Chondrocyte (in vitro differentiated cells): ENCODE data around the gene IL20RA. TPM values are rescaled to one million over a fixed set of nuclear protein-coding genes. Genes with fewer than 3 reads are reported as not detected.

Experiments used
- DNase-seq: peaks from one replicate; pipeline ENCODE4 v3.0.0; 2021; ENCODE audit warnings: mixed read lengths, low spot score
- H3K27ac Mint-ChIP-seq: one replicate; pipeline ENCODE4 v1.8.0; 2021; ENCODE audit warnings: mild to moderate bottlenecking, moderate library complexity, mixed read lengths; ENCODE audit not compliant: unreplicated experiment
- H3K27me3 Mint-ChIP-seq: 2 replicates; pipeline ENCODE4 v1.8.0; 2021; ENCODE audit warnings: low read depth, mixed read lengths
- H3K36me3 Mint-ChIP-seq: 2 replicates; pipeline ENCODE4 v1.8.0; 2021; ENCODE audit warnings: low read depth, mixed read lengths
- H3K4me1 Mint-ChIP-seq: 2 replicates; pipeline ENCODE4 v1.8.0; 2021; ENCODE audit warnings: low read depth, mild to moderate bottlenecking, mixed read lengths
- H3K4me3 Mint-ChIP-seq: one replicate; pipeline ENCODE4 v1.8.0; 2021; ENCODE audit warnings: mild to moderate bottlenecking, moderate library complexity, mixed read lengths; ENCODE audit not compliant: unreplicated experiment
- H3K9me3 Mint-ChIP-seq: 2 replicates; pipeline ENCODE4 v1.8.0; 2021; ENCODE audit warnings: low read depth, mixed read lengths
- CTCF ChIP-seq: fragments of 200-600 bp; sonication (generic); IDR thresholded peaks from 2 replicates; pipeline ENCODE4 v1.5.0; 2021; ENCODE audit warnings: antibody characterized with exemption, mild to moderate bottlenecking, moderate library complexity
- total RNA-seq: library from RNA; stranded (reverse); gene quantifications from 3 replicates; pipeline ENCODE4 v1.2.1, GENCODE V29; 2021

The IL20RA gene
- total RNA-seq, 1 donor from 2014 or later = 0.22 TPM

GRCh38 chr6:137019476-137020272 lies 25.1 kb downstream of the IL20RA start:
- no peak for TF ChIP-seq CTCF
- Mint-ChIP-seq H3K27ac (no peak overlapping the region), H3K36me3 (no peaks in the 10 kb centered on the region), H3K9me3 (peaks cover 8% of the 10 kb centered on the region), H3K4me3 (no peak overlapping the region), H3K4me1 (peaks cover 25% of the 10 kb centered on the region), H3K27me3 (peaks cover 7% of the 10 kb centered on the region)
- DNase-seq = no peak

DNA sequence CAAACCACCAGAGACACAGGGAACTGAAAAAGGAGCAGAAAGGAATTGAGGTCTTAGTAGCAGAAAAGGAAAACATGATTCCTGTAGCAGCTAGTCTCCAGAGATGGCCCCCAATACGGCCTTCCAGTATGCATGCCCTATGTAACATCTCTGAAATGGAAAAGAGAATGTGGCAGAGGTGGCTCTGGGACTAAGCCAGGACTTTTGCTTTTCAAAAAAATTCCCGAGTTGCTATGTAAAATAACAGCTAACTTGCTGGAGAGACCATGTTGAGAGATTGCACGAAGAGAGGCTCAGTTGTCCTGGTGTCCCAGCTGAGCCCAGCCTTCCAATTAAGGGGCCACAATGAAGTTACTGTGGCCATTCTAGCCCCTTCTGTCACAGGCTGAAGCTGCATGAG lies 27.7 kb downstream of the IL20RA start:
- Mint-ChIP-seq H3K9me3 (peaks cover 12% of the 10 kb centered on the region), H3K27ac (peak overlapping the region; percentile 84), H3K36me3 (no peaks in the 10 kb centered on the region), H3K4me1 (peaks cover 48% of the 10 kb centered on the region), H3K27me3 (no peaks in the 10 kb centered on the region), H3K4me3 (no peak overlapping the region)
- TF ChIP-seq CTCF = no peak
- DNase-seq = no peak

DNA sequence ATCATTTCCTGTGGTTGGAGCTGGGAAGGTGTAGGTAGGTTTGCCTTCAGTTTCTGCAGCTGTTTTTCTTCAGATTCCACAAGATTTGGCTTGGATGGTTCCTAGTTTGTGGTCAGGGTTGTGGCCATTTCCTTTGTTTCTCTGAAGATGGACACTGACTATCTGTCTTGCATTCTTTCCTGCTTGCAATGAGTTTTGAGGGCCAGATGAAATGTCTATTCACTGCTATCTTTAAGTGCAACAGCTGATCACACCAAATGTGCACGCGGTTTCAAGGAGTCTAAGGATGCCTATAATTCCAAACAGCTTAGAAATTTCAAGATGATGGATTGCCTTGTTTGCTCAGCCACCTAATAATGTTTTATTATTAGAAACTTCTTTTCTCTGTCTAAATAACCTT lies 28.4 kb downstream of the IL20RA start:
- TF ChIP-seq CTCF = no peak
- H3K36me3 Mint-ChIP-seq = no peaks in the 10 kb centered on the region
- peak overlapping the region; percentile 84 for H3K27ac Mint-ChIP-seq
- H3K9me3 Mint-ChIP-seq = peaks cover 12% of the 10 kb centered on the region
- H3K27me3 Mint-ChIP-seq = no peaks in the 10 kb centered on the region
- no peak for DNase-seq
- peaks cover 56% of the 10 kb centered on the region for H3K4me1 Mint-ChIP-seq
- no peak overlapping the region for H3K4me3 Mint-ChIP-seq

GRCh38 chr6:137015943-137016342 lies 28.8 kb downstream of the IL20RA start:
- H3K4me3 Mint-ChIP-seq = no peak overlapping the region
- H3K9me3 Mint-ChIP-seq = peaks cover 12% of the 10 kb centered on the region
- H3K27ac Mint-ChIP-seq = peak overlapping the region; percentile 84
- H3K27me3 Mint-ChIP-seq = no peaks in the 10 kb centered on the region
- no peak for DNase-seq
- H3K4me1 Mint-ChIP-seq = peaks cover 57% of the 10 kb centered on the region
- TF ChIP-seq CTCF = no peak
- no peaks in the 10 kb centered on the region for H3K36me3 Mint-ChIP-seq

DNA sequence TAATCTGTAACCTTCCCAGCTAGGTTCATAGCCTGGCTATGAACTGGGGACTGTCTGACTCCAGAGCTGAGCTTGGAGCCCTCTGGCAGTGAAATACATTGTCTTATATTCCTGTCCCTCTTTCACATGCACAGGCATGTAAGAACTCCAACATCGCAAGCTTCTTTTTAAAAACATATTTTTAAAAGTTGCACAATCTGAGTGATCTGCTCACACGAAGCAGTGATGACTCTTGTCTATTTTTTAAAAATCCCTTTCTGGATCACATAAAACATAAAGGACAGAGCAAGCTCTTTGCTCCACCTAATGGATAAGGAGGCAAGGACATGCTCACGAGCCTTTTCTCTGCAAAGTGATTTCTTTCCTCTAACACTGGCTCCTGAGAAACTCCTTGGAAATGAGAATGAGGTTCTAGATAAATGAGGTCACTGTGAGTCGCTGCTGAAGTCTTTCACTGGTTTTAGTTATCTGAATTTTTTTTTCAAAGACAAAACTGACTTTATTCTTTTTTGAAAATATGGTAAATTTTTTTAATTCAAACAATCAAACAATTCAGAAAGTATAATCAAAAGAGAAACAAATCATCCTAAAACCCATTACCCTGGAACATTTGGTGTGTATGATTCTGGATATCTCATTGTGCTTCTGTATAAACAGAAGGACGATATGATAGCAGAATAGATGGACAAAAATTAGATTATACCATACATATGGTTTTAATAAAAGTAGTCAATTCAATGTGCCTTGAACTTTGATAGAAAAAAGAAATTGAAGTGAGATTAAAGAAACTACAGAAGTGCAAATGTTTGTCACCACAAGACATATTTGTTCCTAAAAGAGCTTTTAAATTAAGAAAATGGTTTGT lies 30.8 kb downstream of the IL20RA start:
- H3K36me3 Mint-ChIP-seq = no peaks in the 10 kb centered on the region
- H3K27me3 Mint-ChIP-seq = no peaks in the 10 kb centered on the region
- H3K27ac Mint-ChIP-seq = peak overlapping the region; percentile 92
- H3K4me1 Mint-ChIP-seq = peaks cover 61% of the 10 kb centered on the region
- peaks cover 3% of the 10 kb centered on the region for H3K9me3 Mint-ChIP-seq
- no peak for DNase-seq
- peak; percentile 84 for TF ChIP-seq CTCF
- H3K4me3 Mint-ChIP-seq = no peak overlapping the region
